HG03342 (cell line): ENCODE results near the gene CDKN2AIP.
A peak's percentile ranks its signal among the peaks of the same experiment; 100 is the strongest.
"Not testable (repeated sequence)": the region's sequence is repeated elsewhere in the genome, so short reads cannot be mapped to it uniquely, and the experiment has no call there.

ENCODE experiments used
- ATAC-seq: cut with Tn5 transposase; IDR thresholded peaks from one replicate; pipeline ENCODE4 v1.9.1; 2021; ENCODE audit warnings: mild to moderate bottlenecking, moderate library complexity; ENCODE audit not compliant: unreplicated experiment

CDKN2AIP gene

GRCh38 chr4:183447646-183448045 is 3.2 kb downstream of the CDKN2AIP start:
- no peak for ATAC-seq

DNA sequence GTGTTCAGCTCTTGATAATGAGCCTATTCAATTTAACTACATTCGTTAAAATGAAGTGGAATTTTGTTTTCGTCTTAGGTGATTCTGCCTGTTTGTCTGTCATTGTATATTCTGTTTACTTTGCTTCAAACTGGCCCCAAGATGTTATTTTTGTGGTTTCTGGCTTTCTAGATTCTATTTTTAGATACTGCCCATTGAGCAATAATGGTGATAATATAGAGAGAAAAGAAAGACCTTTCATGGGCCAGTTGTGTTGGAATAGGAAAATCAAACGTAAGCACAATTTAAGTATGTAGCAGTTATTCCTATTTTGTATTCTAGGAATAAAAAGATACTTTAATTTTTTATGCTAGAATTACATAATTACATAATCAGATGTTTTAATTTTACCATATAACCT is 4.0 kb downstream of the CDKN2AIP start:
- ATAC-seq: no peak

DNA sequence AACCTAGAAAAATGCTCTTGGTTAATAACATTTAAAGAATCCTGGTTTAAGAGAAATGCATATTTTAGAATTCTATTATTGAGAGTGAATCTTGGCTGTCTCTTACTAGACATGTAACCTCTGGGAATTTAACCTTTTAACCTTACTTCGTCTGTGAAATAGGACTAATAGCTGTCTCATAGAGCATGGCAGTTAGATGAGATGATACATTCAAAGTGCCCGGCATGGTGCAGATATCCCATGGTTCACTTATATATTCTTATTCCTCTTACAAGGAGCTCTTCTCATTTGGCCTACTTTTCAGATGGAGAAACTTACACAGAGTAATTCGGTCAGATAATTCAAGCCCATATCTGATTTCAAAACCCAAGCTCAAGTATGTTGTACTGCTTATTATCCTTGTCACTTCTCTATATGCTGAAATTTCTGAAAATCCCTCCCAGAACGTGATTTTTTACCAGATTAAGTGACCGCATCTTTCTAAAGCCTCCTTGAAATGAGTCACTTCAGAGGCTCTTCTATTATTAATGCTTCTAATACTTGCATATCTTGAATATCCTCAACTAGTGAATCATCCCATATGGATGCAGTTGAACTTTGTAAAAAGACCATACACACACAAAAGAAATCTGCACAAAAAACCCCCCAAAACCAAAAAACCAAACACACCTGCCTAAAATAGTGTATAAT is 4.9 kb downstream of the CDKN2AIP start:
- no peak for ATAC-seq

DNA sequence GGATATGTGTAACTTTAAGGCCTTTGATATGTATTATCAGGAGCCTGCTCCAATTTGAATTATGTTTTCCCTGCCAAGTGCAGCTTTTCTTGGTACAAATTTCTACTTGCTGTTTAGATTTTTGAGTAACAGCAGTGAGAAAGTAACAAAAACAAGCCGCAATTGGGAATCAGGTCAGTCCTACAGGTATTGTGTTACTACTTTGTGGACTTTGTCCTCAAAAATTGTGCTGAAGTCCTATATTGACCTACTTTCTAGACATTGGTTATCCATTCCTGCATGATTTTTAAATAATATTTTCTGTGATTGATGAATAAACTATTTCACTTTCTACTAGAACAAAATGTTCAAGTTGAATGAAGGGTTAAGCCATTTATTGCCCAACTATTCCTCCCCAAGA is 5.7 kb downstream of the CDKN2AIP start:
- ATAC-seq: no peak

- no peak for ATAC-seq
Observed at GRCh38 chr4:183455431-183456195, 11.2 kb downstream of the CDKN2AIP start.

DNA sequence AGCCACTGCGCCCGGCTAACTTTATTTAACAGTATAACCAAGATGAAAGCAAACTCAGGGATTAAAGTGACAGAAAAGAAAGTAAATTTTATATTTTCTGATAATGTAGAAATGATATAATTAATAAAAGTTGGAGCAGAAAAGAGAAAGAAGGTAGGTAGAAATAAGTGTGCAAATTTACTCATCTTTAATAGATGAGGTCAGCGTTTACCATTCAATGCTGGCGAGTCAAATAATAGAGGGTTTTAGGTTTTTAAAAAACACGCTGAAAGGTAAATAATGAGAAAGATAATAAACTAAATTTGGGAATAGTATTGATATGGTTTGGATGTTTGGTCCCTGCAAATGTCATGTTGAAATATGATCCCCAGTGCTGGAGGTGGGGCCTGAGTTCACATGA is 13.6 kb downstream of the CDKN2AIP start:
- no peak for ATAC-seq

GRCh38 chr4:183463903-183464619 is 19.6 kb downstream of the CDKN2AIP start:
- not testable (repeated sequence) for ATAC-seq

DNA sequence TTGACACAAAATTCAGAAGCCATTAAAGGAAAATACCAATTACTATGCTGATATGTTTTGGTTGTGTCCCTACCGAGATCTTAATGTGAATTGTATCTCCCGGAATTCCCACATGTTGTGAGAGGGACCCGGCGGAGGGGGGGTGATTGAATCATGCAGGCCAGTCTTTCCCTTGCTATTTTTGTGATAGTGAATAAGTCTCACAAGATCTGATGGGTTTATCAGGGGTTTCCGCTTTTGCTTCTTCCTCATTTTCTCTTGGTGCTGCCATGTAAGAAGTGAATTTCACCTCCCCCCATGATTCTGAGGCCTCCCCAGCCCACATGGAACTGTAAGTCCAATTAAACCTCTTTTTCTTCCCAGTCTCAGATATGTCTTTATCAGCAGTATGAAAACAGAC is 21.4 kb downstream of the CDKN2AIP start:
- not testable (repeated sequence) for ATAC-seq

- no peak for ATAC-seq
Observed at GRCh38 chr4:183467246-183467645, 22.8 kb downstream of the CDKN2AIP start.

- no peak for ATAC-seq
Observed at GRCh38 chr4:183468210-183469095, 24.0 kb downstream of the CDKN2AIP start.

DNA sequence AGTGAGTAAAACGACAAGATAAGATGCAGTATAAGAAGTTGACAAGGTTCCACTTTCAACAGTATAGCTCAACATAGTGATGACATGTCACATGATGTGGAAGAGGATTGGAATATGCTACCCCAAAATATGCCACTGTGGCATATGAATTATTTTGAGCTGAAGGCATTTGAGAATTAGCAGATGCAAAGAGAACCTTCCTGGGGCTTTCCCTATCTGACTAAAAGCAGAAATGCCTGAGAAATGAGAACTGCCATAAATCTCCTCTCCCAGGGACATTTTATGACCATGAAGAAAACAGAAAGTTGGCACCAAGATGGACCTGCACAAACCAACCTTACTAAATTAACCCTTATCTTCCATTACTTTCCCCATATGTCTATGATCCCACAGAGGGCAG is 24.8 kb downstream of the CDKN2AIP start:
- no peak for ATAC-seq

GRCh38 chr4:183469936-183470335 is 25.5 kb downstream of the CDKN2AIP start:
- no peak for ATAC-seq

DNA sequence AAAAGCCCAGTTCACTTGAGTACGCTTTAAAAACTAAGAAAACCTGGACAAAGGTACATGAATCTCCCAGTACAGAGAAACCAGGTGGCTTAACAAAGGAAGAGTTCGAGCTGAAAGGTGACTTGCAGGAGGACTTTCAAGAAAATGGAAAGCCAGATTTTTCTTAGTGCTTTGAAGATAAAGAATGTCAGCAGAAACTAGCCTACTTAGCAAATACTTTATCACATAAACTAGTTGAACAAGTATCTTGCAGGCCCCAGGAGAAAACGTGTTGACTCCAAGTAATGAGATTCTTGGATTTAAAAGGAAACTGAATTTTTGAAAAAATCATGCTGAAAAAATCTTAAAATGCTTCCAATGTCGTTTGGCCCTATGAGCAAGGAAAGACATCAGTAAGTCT is 26.4 kb downstream of the CDKN2AIP start:
- ATAC-seq: no peak

DNA sequence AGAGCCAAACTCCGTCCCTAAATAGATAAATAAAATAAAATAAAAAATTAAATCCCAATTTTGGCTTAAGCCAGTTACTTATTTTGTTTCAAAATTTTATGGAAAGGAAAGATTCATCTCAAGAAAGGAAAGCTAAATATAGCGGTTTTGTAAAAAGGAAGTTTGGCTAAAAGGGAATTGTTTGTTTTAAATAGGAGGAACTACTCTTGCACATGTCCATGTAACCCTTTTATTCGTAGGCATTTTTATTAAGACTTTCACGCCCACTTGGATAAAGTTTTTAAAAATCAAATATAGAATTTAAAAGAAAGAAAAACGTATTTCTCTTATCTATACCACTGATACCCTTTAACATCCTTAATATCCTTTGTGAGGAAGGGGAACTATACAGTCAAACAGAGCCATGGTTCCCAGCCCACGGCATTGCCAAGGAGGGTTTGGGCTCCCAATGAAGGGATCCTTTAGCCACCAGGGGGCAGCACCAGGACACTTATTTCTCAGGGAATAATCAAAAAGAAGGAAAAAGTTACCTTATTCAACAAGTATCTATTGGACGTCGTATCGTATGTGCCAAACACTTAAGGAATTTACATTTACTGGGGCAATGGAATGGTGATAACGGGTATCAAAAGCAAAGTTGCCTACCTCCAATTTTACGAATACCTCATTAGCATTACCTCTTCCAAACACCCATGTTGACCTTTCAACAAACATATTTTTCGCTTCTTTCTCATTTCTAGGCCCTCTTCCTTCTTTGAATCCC is 27.7 kb downstream of the CDKN2AIP start:
- ATAC-seq: peak; percentile 84

DNA sequence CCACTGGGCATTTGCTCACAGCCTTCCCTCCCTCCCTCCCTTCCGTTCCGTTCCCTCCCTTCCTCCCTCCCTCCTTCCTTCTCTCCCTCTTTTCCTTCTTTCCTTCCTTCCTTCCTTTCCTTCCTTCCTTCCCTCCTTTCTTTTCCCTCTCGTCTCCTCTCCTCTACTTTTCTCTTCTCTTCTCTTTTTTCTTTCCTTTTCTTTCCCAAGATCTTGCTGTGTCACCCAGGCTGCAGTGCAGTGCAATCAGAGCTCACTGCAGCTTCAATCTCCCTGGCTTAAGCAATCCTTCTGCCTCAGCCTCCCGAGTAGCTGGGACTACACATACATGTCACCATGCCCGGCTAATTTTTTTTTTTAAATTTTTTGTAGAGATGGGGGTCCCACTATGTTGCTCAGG is 33.7 kb downstream of the CDKN2AIP start:
- no peak for ATAC-seq

DNA sequence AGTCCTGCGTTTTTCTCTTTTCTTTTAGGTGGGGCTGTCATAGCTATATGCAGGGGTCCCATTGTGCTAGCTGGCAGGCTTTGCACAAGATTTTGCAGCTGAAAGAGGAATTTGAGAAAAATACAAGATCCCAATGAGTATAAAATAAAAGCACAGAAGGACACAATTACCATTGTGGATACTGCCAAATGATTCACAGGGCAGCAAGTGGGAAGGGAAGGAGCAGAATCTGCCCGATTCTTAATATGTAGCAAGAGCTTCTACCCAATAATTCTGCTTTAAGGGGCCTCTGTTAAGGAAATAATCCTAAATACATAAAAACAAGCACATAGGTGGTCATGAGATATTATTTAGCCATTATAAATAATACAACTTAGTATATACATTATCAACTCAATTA is 34.5 kb downstream of the CDKN2AIP start:
- no peak for ATAC-seq

GRCh38 chr4:183482515-183483095 is 38.2 kb downstream of the CDKN2AIP start:
- not testable (repeated sequence) for ATAC-seq

- no peak for ATAC-seq
Observed at GRCh38 chr4:183483997-183484396, 39.6 kb downstream of the CDKN2AIP start.

- ATAC-seq: no peak
Observed at GRCh38 chr4:183485411-183486160, 41.1 kb downstream of the CDKN2AIP start.
